ENCODE results near the gene MGLL.

DNA sequence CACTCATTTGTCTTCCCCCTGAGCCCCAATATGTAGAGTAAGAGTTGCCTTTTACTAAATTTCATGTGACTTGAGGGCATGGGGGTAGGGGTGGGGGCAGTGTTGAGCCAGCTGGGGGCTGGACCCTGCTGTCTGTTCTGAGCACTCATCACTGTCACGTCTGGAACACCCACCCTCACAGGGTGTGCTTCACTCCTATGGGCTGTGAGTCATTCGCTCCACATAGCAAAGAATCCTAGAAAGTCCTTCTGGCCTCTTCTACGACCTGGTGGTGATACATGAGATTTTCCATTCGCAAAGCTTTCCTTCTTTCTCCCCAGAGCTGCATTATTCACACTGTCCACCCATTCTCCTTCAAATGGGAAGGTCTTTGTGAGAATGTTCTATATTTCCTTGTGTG lies 43.6 kb upstream of the MGLL start:
- no peak for TF ChIP-seq ZFX (IDR thresholded peaks at IDR 0.05)
- TF ChIP-seq, protein P1, sequence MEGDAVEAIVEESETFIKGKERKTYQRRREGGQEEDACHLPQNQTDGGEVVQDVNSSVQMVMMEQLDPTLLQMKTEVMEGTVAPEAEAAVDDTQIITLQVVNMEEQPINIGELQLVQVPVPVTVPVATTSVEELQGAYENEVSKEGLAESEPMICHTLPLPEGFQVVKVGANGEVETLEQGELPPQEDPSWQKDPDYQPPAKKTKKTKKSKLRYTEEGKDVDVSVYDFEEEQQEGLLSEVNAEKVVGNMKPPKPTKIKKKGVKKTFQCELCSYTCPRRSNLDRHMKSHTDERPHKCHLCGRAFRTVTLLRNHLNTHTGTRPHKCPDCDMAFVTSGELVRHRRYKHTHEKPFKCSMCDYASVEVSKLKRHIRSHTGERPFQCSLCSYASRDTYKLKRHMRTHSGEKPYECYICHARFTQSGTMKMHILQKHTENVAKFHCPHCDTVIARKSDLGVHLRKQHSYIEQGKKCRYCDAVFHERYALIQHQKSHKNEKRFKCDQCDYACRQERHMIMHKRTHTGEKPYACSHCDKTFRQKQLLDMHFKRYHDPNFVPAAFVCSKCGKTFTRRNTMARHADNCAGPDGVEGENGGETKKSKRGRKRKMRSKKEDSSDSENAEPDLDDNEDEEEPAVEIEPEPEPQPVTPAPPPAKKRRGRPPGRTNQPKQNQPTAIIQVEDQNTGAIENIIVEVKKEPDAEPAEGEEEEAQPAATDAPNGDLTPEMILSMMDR (conservative IDR thresholded peaks at IDR 0.05) = no peak

Data from C4-2B (cell line).